Measurements from ENCODE around the gene FRMD4B. TPM values are rescaled to one million over a fixed set of nuclear protein-coding genes. Genes with fewer than 3 reads are reported as not detected.

Gene FRMD4B
- total and polyA plus RNA-seq, 4 donors, result 16.6 to 96.4 (median 39.0) TPM

DNA sequence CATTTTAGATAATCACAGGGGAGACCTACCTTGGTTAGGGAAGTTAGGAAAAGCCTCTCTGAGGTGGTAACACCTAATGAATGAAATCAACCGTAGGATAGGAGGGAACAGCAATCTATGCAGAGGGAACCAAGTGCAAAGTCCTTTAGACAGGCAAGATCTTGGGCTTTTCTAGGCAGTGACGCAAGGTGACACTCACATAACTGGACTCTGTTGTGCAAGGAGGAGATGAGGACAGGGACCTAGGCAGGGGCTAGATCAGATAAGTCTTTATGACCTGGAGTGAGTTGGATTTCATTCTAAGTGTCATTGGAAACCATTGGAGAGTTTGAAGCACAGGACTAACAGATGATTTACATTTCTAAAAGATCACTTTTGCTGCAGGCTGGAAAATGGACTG, 258.9 kb downstream of the FRMD4B start:
- H3K36me3 ChIP-seq (ENCODE audit: control insufficient read depth in 4 of 4, insufficient read depth in 4 of 4, low read length in 4 of 4), result no peaks in the 10 kb centered on the region
- ATAC-seq (ENCODE audit: insufficient read depth, low FRiP score) (no peak), DNase-seq (no peak)
- H3K4me1 ChIP-seq (ENCODE audit: control insufficient read depth in 5 of 5, insufficient read depth in 5 of 5, low read length in 5 of 5), result peaks cover 0 to 4% (median 0%) of the 10 kb centered on the region in 5 donors
- no peak overlapping the region for H3K4me3 ChIP-seq
- TF ChIP-seq, protein P1, sequence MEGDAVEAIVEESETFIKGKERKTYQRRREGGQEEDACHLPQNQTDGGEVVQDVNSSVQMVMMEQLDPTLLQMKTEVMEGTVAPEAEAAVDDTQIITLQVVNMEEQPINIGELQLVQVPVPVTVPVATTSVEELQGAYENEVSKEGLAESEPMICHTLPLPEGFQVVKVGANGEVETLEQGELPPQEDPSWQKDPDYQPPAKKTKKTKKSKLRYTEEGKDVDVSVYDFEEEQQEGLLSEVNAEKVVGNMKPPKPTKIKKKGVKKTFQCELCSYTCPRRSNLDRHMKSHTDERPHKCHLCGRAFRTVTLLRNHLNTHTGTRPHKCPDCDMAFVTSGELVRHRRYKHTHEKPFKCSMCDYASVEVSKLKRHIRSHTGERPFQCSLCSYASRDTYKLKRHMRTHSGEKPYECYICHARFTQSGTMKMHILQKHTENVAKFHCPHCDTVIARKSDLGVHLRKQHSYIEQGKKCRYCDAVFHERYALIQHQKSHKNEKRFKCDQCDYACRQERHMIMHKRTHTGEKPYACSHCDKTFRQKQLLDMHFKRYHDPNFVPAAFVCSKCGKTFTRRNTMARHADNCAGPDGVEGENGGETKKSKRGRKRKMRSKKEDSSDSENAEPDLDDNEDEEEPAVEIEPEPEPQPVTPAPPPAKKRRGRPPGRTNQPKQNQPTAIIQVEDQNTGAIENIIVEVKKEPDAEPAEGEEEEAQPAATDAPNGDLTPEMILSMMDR (IDR thresholded peaks at IDR 0.05; ENCODE audit: control extremely low read depth, extremely low read depth), result no peak
- no peak overlapping the region for H3K9ac ChIP-seq (ENCODE audit: insufficient read depth in 1 of 2, low read length in 2 of 2)
- no peak overlapping the region for H3K27ac ChIP-seq (ENCODE audit: low read depth in 1 of 2, low read length in 1 of 2)
- WGBS, 2 donors, result 79 to 89% methylated on average over 2 of the region's 2 CpGs
- H3K27me3 ChIP-seq (ENCODE audit: control insufficient read depth in 3 of 3, insufficient read depth in 3 of 3, low read length in 2 of 3), result no peaks in the 10 kb centered on the region
- H3K9me3 ChIP-seq (ENCODE audit: control insufficient read depth in 4 of 4, insufficient read depth in 3 of 4, low read length in 3 of 4), result no peaks in the 10 kb centered on the region

DNA sequence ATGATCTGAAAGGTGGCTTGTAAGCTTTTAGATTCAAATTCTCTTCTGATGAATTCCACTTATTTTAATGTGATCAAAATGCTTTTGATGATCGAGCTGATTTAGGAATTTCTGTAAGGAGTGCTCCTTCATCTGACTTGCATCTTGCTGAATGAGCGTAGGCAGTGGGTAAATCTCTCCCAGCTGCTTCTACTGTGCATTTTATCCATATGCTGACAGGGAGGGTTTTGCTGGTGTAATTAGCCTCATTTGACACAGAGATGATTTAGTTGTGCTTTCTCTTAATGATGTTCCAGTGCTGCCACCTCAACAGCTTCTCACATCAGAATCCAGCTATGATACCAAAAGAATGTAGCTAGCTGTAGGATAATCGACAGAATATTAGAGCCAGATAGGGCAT, 259.7 kb downstream of the FRMD4B start:
- 88 to 95% methylated on average over 3 of the region's 3 CpGs for WGBS, 2 donors
- H3K36me3 ChIP-seq (ENCODE audit: control insufficient read depth in 4 of 4, insufficient read depth in 4 of 4, low read length in 4 of 4), result no peaks in the 10 kb centered on the region
- H3K9me3 ChIP-seq (ENCODE audit: control insufficient read depth in 4 of 4, insufficient read depth in 3 of 4, low read length in 3 of 4), result no peaks in the 10 kb centered on the region
- ATAC-seq (ENCODE audit: insufficient read depth, low FRiP score) (no peak), DNase-seq (no peak)
- H3K27me3 ChIP-seq (ENCODE audit: control insufficient read depth in 3 of 3, insufficient read depth in 3 of 3, low read length in 2 of 3), result no peaks in the 10 kb centered on the region
- peaks cover 0 to 7% (median 0%) of the 10 kb centered on the region in 5 donors for H3K4me1 ChIP-seq (ENCODE audit: control insufficient read depth in 5 of 5, insufficient read depth in 5 of 5, low read length in 5 of 5)
- no peak overlapping the region for H3K4me3 ChIP-seq
- H3K9ac ChIP-seq (ENCODE audit: insufficient read depth in 1 of 2, low read length in 2 of 2), result no peak overlapping the region
- H3K27ac ChIP-seq (ENCODE audit: low read depth in 1 of 2, low read length in 1 of 2), result no peak overlapping the region
- TF ChIP-seq, protein P1 (IDR thresholded peaks at IDR 0.05; ENCODE audit: control extremely low read depth, extremely low read depth), result no peak

- Histone ChIP-seq H3K27me3 (ENCODE audit: control insufficient read depth in 3 of 3, insufficient read depth in 3 of 3, low read length in 2 of 3) (no peaks in the 10 kb centered on the region), H3K27ac (ENCODE audit: low read depth in 1 of 2, low read length in 1 of 2) (peak within 1 kb of the TSS; percentile 31 to 70), H3K9ac (ENCODE audit: insufficient read depth in 1 of 2, low read length in 2 of 2) (no peak within 1 kb of the TSS), H3K4me3 (no peak within 1 kb of the TSS), H3K36me3 (ENCODE audit: control insufficient read depth in 4 of 4, insufficient read depth in 4 of 4, low read length in 4 of 4) (no peaks in the 10 kb centered on the region), H3K9me3 (ENCODE audit: control insufficient read depth in 4 of 4, insufficient read depth in 3 of 4, low read length in 3 of 4) (no peaks in the 10 kb centered on the region), H3K4me1 (ENCODE audit: control insufficient read depth in 5 of 5, insufficient read depth in 5 of 5, low read length in 5 of 5) (peaks cover 0 to 8% (median 0%) of the 10 kb centered on the region in 5 donors)
- DNase-seq (peak in 1 of 3 donors; percentile 58), ATAC-seq (ENCODE audit: insufficient read depth, low FRiP score) (no peak)
- TF ChIP-seq, protein P1 (IDR thresholded peaks at IDR 0.05; ENCODE audit: control extremely low read depth, extremely low read depth), result no peak
- WGBS, 2 donors, result 74 to 78% methylated on average over 3 of the region's 3 CpGs
Measured at GRCh38 chr3:69122403-69122802, 263.5 kb downstream of the FRMD4B start, which contains the start of gene LMOD3. Gene LMOD3 (minus strand): TSS chr3:69122595. CDS start chr3:69122386, 209 bp downstream.

GRCh38 chr3:69121950-69122349, 263.9 kb downstream of the FRMD4B start:
- Histone ChIP-seq H3K9ac (ENCODE audit: insufficient read depth in 1 of 2, low read length in 2 of 2) (no peak overlapping the region), H3K36me3 (ENCODE audit: control insufficient read depth in 4 of 4, insufficient read depth in 4 of 4, low read length in 4 of 4) (no peaks in the 10 kb centered on the region), H3K27ac (ENCODE audit: low read depth in 1 of 2, low read length in 1 of 2) (peak overlapping the region; percentile 31 to 70), H3K27me3 (ENCODE audit: control insufficient read depth in 3 of 3, insufficient read depth in 3 of 3, low read length in 2 of 3) (no peaks in the 10 kb centered on the region), H3K4me3 (no peak overlapping the region), H3K9me3 (ENCODE audit: control insufficient read depth in 4 of 4, insufficient read depth in 3 of 4, low read length in 3 of 4) (no peaks in the 10 kb centered on the region), H3K4me1 (ENCODE audit: control insufficient read depth in 5 of 5, insufficient read depth in 5 of 5, low read length in 5 of 5) (peaks cover 0 to 8% (median 4%) of the 10 kb centered on the region in 5 donors)
- TF ChIP-seq, protein P1 (IDR thresholded peaks at IDR 0.05; ENCODE audit: control extremely low read depth, extremely low read depth), result no peak
- WGBS, 2 donors, result 44 to 46% methylated on average over 8 of the region's 8 CpGs
- DNase-seq, result no peak
- no peak for ATAC-seq (ENCODE audit: insufficient read depth, low FRiP score)
